HG03460 (cell line): ENCODE results near the gene KNG1.
"Not testable (repeated sequence)": the region's sequence is repeated elsewhere in the genome, so short reads cannot be mapped to it uniquely, and the experiment has no call there.

Source experiments
- ATAC-seq: cut with Tn5 transposase; IDR thresholded peaks from one replicate; pipeline ENCODE4 v1.9.1; 2021; ENCODE audit not compliant: unreplicated experiment

The KNG1 gene

DNA sequence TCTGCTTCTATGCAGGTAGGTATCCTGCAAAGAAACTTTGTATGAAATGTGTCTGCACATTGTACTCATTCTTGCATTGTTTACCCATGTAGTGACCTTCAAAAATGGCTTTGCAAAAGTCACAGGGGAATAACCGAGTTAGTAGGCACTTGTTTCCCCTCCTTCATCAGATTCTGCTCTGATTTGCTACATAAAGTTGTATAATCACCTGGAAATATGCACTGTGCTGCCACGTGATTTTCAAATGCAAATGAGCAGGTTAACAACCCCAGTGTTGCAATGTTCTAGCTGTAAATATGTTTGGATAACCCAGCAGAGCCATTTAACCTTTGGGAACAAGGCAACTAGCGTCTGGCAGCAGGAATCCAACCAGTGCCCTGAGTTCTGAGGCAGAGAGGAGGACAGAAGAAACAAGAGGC is at the start of gene KNG1:
Gene KNG1, plus strand, starts transcription at position 321 of the 419 bp plus-strand sequence. CDS start 184 bp downstream, outside the sequence.
- no peak for ATAC-seq

DNA sequence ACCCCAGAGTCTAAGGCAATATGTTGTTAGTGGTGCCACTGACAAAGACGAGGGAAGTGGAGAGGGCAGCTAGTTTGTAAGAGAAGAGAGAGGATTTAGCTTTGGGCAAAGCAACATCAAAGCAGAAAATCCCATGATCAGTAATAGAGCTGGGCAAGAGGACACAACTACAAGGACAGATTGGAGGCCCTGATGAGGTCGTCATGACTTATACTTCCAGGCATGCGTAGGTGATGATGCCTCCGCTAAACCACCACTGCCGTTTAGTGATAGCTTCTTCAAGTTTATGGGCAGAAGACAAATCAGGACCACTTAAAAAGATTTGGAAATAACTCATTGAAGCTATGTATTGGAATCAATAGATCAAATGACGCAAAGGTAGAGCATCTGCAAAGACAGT is 48.7 kb upstream of the KNG1 start:
- ATAC-seq, result no peak

DNA sequence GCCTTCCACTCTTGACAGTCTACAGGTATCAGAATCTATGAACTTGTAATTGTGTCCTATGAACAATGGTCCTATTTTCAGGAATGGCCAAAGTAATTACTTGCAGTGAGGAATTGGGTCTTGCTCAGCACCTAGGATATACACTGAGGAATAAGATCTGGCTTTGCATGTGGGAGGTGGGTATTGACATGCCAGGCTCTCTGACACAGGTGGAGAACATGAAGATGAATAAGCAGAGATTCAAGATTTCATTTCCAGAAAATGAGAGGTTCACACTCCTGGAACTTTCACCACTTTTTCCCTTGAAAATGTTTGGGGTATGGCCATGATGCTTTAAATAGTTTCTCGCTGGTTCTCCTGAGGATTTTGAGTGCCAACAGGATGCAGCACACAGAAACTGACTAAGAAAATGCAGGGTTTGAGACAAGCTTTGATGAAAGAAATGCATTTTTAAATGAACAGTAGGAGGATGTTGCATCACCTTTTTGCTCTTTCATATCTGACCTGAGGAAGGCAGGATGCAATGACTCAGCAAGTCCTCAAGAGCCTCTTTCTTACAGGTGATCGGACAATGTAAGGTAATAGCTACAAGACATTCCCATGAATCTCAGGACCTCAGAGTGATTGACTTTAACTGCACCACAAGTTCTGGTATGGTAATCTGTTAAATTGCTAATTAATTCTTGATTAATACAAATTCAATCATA is 47.6 kb upstream of the KNG1 start:
- no peak for ATAC-seq

DNA sequence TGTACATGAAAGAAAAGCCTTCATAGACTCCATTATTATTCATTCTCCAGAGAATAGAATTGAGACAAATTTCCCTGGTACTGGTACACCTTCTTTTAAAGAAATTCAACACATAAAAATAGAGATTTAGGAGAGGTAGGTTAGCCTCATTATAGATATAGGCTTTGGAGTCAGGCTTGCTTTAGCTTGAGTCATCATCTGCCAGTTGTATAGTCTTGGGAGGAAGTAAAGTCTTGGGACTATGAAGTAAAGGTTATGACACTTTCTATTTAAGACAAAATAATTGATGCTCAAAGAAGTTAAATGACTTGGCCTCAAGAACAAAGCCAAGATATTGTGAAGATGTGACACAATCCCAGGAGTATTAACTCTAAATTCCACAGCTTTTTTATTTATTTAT is 47.0 kb upstream of the KNG1 start:
- no peak for ATAC-seq

DNA sequence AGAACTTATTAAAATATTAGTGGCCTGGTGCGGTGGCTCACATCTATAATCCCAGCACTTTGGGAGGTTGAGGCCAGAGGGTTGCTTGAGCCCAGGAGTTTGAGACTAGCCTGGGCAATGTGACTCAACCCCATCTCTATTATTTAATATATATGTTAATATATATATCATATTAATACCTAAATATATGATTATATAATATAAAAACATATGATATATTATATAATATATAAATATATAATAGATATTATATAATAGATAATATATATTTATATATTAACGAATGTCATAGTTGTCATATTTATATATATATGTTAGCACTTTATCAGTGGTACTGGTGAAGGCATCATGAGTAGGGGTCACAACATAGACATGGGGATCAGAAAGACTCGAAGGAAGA is 46.1 kb upstream of the KNG1 start:
- ATAC-seq, result no peak

DNA sequence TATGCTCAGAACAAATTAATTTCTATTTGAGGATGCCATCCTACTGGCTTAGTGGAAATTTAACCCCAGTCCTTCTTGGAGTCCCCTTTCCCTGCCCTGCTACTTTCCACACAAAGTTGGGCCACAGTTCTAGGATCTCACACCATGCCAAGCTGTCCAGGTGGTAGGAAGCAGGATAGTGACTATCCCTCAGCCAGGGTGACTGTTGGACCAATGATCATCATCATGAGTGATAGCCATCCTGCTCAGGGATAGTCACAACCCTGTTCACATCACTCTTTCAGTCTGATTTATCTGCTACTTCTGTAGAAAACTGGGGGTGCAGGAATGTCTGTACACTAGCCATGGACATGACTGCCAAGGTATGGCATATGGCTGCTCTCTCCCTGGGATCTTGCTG is 38.6 kb upstream of the KNG1 start:
- ATAC-seq, result no peak

DNA sequence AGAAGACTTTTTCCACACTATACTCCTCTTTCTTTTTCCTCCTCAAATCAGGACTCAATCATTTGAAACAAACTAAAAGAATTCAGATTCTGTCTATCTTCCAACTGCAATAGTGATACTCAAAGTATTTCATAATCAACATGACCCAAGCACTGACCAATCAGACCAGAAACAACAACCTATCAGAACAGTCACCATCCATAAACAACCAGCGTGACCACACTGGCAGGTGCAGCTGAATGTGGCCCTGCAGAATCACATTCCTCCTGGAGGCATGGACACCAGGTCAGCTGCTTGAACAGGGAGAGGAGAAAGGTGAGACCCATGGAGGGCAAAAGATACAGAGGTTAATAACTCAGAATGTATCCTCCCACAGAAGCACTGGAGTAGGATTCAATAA is 38.0 kb upstream of the KNG1 start:
- ATAC-seq, result no peak

DNA sequence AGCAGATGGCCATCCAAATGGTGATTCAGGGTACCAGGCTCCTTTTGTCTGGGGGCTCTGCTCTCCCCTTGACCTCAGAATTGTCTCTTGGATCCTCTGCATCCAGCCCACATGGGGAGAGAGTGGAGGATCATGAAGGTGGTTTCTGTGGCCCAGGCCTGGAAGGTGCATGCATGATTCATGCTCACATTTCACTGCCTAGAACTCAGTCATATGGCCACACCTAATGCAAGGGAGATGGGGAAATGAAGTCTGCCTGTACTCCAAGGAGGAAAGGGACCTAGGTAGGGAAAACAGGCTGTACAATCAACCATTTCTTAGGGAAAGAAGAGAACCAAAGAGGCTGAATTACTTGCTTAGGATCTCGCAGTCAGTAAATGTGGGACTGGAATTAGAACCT is 36.3 kb upstream of the KNG1 start:
- ATAC-seq, result no peak

DNA sequence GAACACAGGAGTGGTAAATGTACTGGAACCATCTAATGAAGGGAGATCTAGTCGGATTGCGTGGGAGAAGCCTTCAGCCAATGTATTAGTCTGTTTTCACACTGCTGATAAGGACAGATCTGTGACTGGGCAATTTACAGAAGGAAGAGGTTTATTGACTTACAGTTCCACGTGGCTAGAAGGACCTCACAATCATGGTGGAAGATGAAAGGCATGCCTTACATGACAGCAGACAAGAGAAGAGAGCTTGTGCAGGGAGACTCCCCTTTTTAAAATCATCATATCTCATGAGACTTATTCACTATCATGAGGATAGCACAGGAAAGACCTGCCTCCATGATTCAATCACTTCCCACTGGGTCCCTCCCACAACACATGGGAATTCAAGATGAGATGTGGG is 34.3 kb upstream of the KNG1 start:
- no peak for ATAC-seq

DNA sequence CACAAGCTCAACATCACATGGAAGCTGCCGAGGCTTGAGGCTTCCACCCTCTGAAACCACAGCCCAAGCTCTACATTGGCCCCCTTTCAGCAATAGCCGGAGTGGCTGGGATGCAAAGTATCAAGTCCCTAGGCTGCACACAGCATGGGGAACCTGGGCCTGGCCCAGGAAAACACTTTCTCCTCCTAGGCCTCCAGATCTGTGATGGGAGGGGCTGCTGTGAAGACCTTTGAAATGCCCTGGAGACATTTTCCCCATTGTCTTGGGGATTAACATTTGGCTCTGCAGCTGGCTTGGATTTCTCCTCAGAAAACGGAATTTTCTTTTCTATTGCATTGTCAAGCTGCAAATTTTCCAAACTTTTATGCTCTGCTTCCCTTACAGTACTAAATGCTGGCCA is 33.2 kb upstream of the KNG1 start:
- no peak for ATAC-seq

DNA sequence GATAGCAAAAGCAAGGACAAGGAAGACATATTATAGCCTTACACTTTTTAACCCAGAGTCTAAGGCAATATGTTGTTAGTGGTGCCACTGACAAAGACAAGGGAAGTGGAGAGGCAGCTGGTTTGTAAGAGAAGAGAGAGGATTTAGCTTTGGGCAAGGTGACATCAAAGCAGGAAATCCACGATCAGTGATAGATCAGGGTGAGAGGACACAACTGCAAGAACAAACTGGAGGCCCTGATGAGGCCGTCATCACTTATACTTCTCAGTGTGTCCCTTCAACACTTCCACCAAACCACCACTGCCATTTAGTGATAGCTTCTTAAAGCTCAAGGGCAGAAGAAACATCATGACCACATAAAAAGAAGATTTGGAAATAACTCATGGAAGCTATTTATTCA is 30.7 kb upstream of the KNG1 start:
- not testable (repeated sequence) for ATAC-seq

DNA sequence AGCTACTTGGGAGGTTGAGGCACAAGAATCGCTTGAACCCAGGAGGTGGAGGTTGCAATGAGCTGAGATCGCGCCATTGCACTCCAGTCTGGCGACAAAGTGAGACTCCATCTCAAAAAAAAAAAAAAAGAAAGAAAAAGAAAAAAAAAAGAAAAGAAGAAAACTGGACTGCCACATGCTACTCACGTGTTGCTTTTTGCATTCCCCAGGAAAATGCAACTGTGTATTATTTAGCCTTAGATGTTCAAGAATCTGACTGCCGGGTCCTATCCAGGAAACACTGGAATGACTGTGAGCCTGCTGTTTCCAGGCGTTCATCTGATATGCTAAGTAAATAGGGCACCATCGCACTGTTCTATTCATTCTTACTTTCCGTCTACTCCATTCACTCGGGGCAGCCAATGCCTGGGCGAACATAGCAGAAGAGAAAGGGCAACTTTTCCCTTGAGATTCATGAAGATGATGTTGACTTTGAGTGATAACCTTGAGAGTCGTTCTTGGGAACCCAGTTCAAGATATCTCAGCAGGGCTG is 30.0 kb upstream of the KNG1 start:
- ATAC-seq, result no peak

DNA sequence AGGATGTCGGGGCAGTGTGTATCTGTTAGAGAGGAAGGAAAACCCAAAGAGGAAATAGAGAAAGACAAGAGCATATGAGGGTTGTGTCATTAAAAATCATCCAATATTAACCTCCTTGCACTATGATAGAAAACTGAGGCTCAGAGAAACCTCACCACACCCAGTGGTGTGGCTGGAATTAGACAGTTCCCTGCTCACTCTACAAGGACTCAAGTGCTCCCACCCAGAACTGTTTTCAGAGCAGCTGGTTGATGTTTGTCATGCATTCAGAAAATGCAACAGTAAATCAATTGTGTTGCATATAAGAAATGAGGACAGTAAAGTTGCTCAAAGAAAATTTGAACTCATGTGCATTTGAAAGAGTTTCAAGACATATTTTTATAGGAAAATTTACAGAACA is 26.9 kb upstream of the KNG1 start:
- not testable (repeated sequence) for ATAC-seq

DNA sequence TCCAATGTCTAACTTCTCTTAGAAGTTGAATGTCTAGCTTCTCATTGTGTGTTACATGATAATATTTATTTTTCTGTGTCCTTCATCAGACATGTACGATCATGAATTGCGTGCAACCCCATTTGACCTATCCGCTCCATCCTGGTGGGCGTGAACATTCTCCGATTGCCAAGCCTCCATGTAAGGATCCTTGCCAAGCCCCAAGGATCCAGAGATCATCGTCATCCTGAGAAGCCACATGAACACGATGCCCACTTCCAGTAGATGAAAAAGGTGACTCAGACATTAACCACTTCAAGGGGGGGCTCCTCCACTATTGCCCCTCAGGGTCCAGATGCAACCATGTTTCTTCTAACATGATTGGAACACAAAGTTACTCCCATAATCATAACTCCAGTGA is 25.5 kb upstream of the KNG1 start:
- ATAC-seq, result no peak

DNA sequence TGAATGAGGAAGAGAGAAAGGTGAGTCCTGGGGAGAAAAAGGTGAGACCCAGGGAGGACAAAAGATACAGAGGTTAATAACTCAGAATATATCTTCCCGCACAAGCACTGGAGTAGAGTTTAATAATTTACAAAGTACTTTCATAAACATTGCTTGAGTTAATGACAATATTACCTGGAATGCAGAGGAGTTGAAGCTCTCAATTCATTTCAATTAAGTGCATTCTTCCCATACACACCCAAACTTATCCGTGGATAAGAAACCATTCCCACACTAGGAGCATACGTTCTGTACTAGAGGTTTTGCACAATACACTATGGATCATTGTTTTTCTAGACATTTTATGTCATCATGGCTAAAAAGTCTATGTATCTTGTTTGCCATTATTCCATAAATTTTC is 23.3 kb upstream of the KNG1 start:
- no peak for ATAC-seq

DNA sequence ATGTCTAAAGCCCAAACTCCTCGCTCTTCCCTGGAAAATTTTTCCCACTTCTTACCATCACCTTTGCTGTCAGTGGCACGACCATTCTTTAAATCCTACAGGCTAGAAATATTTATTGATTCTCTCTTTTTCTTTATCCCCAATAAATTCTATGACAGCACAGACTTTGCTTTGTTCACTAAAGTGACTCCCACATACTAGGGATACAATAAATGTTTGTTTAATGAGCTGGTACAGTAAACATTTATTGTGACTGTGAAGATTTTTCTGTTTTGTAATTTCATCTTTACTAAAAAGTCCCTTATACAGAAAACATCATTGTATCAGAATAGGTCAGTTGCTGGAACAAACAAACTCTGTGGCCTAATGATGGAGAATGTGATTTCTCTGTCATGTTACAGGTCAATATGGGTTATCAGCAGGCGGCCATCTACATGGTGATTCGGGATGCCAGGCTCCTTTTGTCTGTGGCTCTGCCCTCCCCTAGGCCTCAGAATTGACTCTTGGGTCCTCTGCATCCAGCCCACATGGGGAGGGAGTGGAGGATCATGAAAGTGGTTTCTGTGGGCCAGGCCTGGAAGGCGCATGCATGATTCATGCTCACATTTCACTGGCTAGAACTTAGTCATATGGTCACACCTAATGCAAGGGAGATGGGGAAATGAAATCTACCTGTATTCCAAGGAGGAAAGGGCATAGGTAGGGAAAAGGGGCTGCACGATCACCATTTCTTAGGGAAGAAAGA is 22.7 kb upstream of the KNG1 start:
- no peak for ATAC-seq

DNA sequence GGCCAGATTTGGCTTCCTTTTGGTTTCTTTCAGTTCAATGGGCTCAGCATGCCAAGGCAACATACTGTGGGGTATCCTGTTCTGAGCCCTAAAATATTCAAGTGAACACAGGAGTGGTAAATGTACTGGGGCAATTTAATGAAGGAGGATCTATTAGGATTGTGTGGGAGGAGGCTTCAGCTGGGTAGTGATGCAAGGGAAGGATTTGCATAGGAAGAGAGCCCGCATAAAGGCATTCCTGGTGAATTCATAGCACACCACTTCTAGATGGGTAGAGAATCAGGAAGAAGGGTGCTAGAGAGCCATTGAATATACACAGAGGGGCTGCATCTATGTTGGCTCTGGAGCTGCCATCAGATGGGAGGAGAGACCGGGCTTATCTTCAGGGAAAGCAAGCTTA is 20.6 kb upstream of the KNG1 start:
- no peak for ATAC-seq

DNA sequence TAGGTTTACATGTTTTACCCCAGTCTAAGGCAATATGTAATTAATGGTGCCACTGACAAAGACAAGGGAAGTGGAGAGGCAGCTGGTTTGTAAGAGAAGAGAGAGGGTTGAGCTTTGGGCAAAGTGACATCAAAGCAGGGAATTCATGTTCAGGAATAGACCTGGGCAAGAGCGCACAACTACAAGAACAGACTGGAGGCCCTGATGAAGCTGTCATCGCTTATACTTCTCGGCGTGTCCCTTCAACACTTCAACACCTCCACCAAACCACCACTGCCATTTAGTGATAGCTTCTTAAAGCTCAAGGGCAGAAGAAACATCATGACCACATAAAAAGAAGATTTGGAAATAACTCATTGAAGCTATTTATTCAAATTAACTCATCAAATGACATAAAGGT is 19.6 kb upstream of the KNG1 start:
- ATAC-seq, result no peak

DNA sequence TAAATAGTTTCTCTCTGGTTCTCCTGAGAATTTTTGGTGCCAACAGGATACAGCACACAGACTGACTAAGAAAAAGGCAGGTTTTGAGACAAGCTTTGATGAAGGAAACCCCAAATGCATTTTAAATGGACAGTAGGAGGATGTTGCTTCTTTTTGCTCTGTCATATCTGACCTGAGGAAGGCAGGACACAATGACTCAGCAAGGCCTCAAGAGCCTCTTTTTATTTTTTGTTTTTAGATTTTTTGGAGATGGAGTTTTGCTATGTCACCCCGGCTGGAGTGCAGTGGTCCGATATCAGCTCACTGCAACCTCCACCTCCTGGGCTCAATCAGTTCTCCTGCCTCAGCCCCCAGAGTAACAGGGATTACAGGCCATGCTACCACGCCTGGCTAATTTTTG is 16.9 kb upstream of the KNG1 start:
- ATAC-seq, result no peak

DNA sequence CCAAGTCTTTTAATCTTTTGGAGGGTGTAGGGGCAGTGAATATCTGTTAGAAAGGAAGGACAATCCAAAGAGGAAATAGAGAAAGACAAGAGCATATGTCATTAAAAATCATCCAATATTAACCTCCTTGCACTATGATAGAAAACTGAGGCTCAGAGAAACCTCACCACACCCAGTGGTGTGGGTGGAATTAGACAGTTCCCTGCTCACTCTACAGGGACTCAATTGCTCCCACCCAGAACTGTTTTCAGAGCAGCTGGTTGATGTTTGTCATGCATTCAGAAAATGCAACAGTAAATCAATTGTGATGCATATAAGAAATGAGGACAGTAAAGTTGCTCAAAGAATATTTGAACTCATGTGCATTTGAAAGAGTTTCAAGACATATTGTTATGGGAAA is 14.7 kb upstream of the KNG1 start:
- ATAC-seq, result not testable (repeated sequence)

DNA sequence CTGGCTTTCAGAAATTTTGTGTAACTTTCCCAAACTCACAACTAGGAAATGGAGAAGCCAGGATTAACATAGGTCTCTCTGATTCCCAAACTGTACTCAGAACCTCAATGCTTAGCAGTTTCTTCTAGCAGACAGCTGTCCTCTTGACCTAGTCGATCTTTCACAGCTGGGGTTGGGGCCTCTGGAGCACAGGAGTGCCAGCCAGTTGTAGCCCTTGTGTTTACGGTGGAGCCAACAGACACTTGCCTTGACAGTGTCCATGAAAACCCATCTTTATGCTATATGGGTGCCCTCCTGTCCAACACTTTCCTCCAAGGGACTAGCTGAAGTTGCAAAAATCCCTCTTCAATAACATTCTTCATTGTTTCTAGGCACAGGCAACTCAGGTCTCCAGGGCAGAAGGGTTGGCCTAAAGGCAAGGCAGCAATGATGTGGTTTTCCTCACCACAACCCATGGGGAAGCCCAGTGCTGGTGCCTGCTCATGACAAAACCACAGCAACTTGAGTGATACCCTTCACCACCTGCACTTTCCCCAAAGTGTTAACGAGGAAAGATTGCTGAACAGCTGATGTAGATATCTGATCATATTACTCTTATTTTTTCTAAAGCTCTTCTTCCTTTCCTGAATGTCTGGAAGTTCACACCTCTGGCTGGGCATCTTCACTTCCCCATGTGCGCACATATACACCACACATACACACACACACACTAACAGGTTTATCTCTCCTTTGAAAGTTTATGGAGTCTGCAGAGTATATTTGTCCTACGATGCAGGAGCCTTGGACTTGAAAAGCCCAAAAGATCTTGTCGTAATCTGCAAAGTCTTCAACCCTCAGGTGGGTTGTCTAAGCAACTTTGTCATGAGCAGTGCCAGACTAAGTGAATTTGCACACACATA is 11.0 kb upstream of the KNG1 start:
- ATAC-seq, result no peak
